Nephron (organoid): ENCODE results near the gene ADAMTS12.
A peak's percentile ranks its signal among the peaks of the same experiment; 100 is the strongest.

Source experiments
- H3K27ac Mint-ChIP-seq, 3 experiments: 2 replicates each; pipeline ENCODE4 v1.8.0; 2020; ENCODE audit warnings: mixed read lengths in 3 of 3, mild to moderate bottlenecking in 2 of 3, moderate library complexity in 1 of 3
- H3K27me3 Mint-ChIP-seq: 2 replicates; pipeline ENCODE4 v1.8.0; 2021; ENCODE audit warnings: low read depth, mild to moderate bottlenecking, moderate library complexity, mixed read lengths
- H3K36me3 Mint-ChIP-seq: 2 replicates; pipeline ENCODE4 v1.8.0; 2020; ENCODE audit warnings: low read depth, mixed read lengths
- H3K4me1 Mint-ChIP-seq: 2 replicates; pipeline ENCODE4 v1.8.0; 2020; ENCODE audit warnings: mixed read lengths
- H3K4me3 Mint-ChIP-seq, 3 experiments: 2 replicates each; pipeline ENCODE4 v1.8.0; 2020; ENCODE audit warnings: mild to moderate bottlenecking in 3 of 3, mixed read lengths in 3 of 3, moderate library complexity in 2 of 3
- H3K9me3 Mint-ChIP-seq: 2 replicates; pipeline ENCODE4 v1.8.0; 2020; ENCODE audit warnings: mixed read lengths
- CTCF ChIP-seq, 3 experiments: fragments of 200-600 bp; sonication (generic); IDR thresholded peaks; one replicate each; pipeline ENCODE4 v1.5.0; 2021; ENCODE audit warnings: antibody characterized with exemption in 3 of 3; ENCODE audit not compliant: unreplicated experiment in 3 of 3

ADAMTS12 gene

GRCh38 chr5:33487236-33487635 lies 404.6 kb downstream of the ADAMTS12 start:
- no peaks in the 10 kb centered on the region for H3K4me1 Mint-ChIP-seq

GRCh38 chr5:33482335-33482734 lies 409.5 kb downstream of the ADAMTS12 start:
- Mint-ChIP-seq H3K4me1 (no peaks in the 10 kb centered on the region), H3K27ac (no peak overlapping the region), H3K9me3 (no peaks in the 10 kb centered on the region)

More at GRCh38 chr5:33487236-33487635, 404.6 kb downstream of the ADAMTS12 start:
- TF ChIP-seq CTCF (IDR thresholded peaks at IDR 0.05; ENCODE audit: unreplicated experiment in 3 of 3) = no peak
- H3K9me3 Mint-ChIP-seq = no peaks in the 10 kb centered on the region
- no peak overlapping the region for H3K4me3 Mint-ChIP-seq
- no peaks in the 10 kb centered on the region for H3K27me3 Mint-ChIP-seq
- H3K27ac Mint-ChIP-seq = peak overlapping the region in 1 of 3 experiments; percentile 6
- H3K36me3 Mint-ChIP-seq = peaks cover 5% of the 10 kb centered on the region

GRCh38 chr5:33480876-33481275 lies 410.9 kb downstream of the ADAMTS12 start:
- H3K4me3 Mint-ChIP-seq = no peak overlapping the region
- no peak for TF ChIP-seq CTCF (IDR thresholded peaks at IDR 0.05; ENCODE audit: unreplicated experiment in 3 of 3)
- no peak overlapping the region for H3K27ac Mint-ChIP-seq
- H3K36me3 Mint-ChIP-seq = peaks cover 35% of the 10 kb centered on the region
- no peaks in the 10 kb centered on the region for H3K9me3 Mint-ChIP-seq
- H3K4me1 Mint-ChIP-seq = no peaks in the 10 kb centered on the region
- no peaks in the 10 kb centered on the region for H3K27me3 Mint-ChIP-seq

More at GRCh38 chr5:33482335-33482734, 409.5 kb downstream of the ADAMTS12 start:
- TF ChIP-seq CTCF (IDR thresholded peaks at IDR 0.05; ENCODE audit: unreplicated experiment in 3 of 3) = no peak
- peaks cover 20% of the 10 kb centered on the region for H3K36me3 Mint-ChIP-seq
- H3K4me3 Mint-ChIP-seq = no peak overlapping the region
- H3K27me3 Mint-ChIP-seq = no peaks in the 10 kb centered on the region

- no peak for TF ChIP-seq CTCF (IDR thresholded peaks at IDR 0.05; ENCODE audit: unreplicated experiment in 3 of 3)
- Mint-ChIP-seq H3K4me3 (no peak overlapping the region), H3K4me1 (no peaks in the 10 kb centered on the region), H3K27ac (peak overlapping the region in 2 of 3 experiments; percentile 34 to 84), H3K9me3 (no peaks in the 10 kb centered on the region), H3K36me3 (peaks cover 50% of the 10 kb centered on the region), H3K27me3 (no peaks in the 10 kb centered on the region)
Observed at GRCh38 chr5:33479311-33479710, 412.5 kb downstream of the ADAMTS12 start.

- Mint-ChIP-seq H3K27me3 (no peaks in the 10 kb centered on the region), H3K36me3 (peaks cover 65% of the 10 kb centered on the region), H3K4me3 (no peak overlapping the region), H3K27ac (no peak overlapping the region), H3K9me3 (no peaks in the 10 kb centered on the region), H3K4me1 (no peaks in the 10 kb centered on the region)
- TF ChIP-seq CTCF (IDR thresholded peaks at IDR 0.05; ENCODE audit: unreplicated experiment in 3 of 3) = no peak
Observed at GRCh38 chr5:33477816-33478215, 414.0 kb downstream of the ADAMTS12 start.

- no peak for TF ChIP-seq CTCF (IDR thresholded peaks at IDR 0.05; ENCODE audit: unreplicated experiment in 3 of 3)
- no peak overlapping the region for H3K27ac Mint-ChIP-seq
- no peaks in the 10 kb centered on the region for H3K27me3 Mint-ChIP-seq
- no peak overlapping the region for H3K4me3 Mint-ChIP-seq
- peaks cover 69% of the 10 kb centered on the region for H3K36me3 Mint-ChIP-seq
- no peaks in the 10 kb centered on the region for H3K9me3 Mint-ChIP-seq
- no peaks in the 10 kb centered on the region for H3K4me1 Mint-ChIP-seq
Observed at GRCh38 chr5:33476992-33477391, 414.8 kb downstream of the ADAMTS12 start.
